HL-60/S4 treated with phorbol 12-myristate 13-acetate at 8.2 ng/mL for 4 days and 3 days (cell line): ENCODE measurements around the gene CPN2.

ENCODE experiments used
- in situ Hi-C: fragments of 300-500 bp; cut with MboI; formaldehyde crosslinking; loops from 2 replicates; pipeline ENCODE4 v1.15.0; 2022; ENCODE audit warnings: low sequenced_read_pairs

Gene CPN2

DNA sequence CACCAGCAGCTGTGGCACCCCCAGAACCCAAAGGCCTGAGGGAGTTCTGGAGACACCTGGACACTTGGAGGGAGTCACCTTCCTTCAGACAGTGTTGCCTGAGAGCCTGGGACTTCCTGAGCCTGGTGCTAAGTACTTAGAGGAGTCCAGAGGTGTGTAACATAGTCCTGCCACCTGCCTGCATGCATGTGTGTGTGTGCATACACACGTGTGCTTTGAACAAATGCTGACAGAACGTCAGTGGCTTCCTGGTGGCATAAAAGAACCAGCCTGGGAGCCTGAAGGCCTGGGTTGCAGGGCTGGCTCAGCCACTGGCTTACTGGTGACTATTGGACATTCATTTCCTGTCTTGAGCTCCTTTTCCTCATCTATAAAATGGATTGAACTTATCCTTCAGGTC lies 3.2 kb upstream of the CPN2 start:
- in situ Hi-C loops: no loop called here

DNA sequence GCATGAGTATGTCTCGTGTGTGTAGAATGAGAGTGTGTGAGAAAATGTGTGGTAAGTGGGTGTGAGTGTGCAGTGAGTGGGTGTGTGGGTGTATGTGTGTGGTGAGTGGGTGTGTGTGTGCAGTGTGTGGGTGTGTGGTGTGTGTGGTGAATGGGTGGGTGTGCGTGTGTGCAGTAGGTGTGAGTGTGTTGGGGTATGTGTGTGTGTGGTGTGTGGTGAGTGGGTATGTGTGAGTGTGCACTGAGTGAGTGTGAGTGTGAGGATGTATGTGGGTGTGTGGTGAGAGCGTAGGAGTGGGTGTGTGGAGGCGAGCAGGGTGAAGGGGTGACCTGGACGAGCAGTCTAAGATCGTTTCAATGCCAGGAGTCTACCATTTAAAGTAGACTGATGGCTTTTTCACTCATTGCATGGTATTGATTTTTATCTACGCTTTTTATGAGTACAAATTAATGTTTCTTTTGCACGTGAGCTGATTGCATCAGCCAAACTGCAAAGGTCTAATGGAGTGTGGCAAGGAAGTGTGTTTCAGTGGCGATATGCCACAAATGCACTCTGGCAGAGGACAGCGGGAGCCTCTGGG lies 1.6 kb upstream of the CPN2 start:
- in situ Hi-C loops: no loop called here

DNA sequence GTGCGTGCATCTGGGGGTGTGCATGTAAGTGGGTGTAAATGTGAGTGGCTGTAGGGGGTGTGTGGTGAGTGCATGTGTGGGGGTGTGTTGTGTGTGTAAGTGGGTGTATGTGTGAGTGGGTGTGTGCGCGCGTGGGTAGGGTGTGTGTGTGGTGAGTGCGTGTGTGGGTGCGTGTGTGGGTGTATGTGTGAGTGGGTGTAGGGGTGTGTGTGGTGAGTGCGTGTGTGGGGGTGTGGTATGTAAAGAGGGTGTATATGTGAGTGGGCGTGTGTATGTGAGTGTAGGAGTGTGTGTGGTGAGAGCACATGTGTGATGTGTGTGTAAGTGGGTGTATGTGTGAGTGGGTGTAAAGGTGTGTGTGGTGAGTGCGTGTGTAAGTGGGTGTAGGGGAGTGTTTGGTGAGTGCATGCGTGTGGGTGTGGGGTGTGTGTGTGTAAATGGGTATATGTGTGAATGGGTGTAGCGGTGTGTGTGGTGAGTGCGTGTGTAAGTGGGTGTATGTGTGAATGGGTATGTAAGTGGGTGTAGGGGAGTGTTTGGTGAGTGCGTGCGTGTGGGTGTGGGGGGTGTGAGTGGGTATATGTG lies 916 bp upstream of the CPN2 start:
- in situ Hi-C loops: no loop called here

GRCh38 chr3:194350726-194351071 lies 429 bp downstream of the CPN2 start:
- in situ Hi-C loops: no loop called here

DNA sequence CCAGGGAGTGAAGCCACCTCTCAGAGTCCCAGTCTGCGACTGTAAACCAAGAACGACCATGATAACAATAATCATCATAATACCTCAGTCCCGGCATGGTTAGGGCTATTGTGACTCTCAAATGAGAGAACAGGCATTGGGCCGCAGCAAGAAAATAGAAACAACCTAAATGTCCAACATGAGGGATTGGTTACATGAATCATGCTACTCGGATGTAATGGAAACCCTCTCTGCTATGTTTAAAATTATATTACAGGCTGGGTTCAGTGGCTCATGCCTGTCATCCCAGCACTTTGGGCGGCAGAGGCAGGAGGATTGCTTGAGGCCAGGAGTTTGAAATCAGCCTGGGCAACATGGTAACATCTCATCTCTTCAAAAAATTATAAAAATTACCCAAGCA lies 2.8 kb downstream of the CPN2 start:
- in situ Hi-C loops: no loop called here

GRCh38 chr3:194346621-194347020 lies 4.5 kb downstream of the CPN2 start:
- in situ Hi-C loops: no loop called here

DNA sequence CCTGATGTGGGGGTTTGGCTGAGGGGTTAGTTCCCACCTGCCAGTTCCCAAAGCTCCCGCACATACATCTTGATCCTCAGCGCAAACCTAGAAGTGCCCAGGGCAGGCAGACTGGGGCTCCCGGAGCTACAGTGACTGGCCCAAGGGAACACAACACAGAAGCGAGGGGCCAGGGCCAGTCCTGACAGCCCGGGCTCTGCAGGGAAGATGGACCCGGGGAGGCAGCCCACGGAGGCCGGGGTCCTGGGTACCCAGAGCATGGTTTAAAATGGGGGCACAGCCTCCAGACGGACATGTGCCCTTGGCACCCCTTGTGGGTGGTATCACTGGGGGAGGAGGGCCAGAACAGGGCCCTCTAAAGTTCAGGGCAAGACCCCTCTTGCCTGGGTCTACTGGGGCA lies 5.1 kb downstream of the CPN2 start:
- in situ Hi-C loops: no loop called here

DNA sequence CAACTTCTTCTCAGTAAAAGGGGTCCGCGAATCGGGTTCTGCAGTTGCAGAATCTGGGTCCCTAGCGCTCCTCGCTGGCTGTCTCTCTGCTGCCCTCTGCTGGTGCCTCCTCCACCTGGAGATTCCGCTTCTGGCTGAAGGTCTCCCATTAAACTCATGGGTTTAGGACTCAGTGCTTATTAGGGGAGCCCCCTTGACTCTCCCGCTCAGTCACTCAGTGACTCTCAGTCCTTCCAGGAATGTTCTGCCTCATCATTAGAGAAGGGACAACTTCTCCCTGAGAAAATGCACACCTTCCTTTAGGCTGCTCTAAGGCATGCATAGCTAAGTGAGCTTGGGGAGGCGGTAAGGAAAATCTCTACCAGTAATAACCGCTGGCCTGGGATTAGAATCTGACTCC lies 7.1 kb downstream of the CPN2 start:
- in situ Hi-C loops: no loop called here

GRCh38 chr3:194343561-194343893 lies 7.6 kb downstream of the CPN2 start:
- in situ Hi-C loops: no loop called here

DNA sequence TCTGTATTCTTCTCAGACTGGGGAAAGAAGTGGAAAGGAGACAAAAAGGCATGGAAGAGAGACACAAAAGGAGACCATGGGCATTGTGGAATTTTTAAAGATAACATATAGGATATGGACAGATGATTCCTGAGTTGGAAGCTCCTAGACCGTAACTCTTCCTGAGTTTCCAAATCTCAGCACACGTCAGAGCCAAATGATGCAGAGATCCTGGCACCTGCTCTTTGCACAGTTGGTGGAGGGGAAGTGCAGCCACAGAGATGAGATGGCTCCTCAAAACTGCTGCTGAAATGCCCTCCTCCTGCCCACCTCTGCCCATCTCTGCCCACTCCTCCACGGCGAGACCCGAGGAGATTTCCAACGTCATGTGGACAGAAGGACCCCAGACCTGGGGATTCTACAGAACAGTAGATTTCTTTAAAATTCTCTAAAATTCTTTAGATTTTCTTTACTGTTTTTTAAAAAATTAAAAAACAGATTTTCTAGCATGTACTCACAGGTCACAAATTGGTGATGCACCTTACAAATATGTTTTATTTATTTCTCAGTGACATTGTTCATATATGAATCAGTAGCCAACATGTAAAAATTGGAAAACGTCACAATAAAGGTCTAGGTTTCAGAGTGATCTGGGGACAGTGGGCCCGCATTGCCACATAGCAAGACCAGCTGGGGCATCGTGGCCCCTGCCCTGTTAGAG lies 8.1 kb downstream of the CPN2 start:
- in situ Hi-C loops: no loop called here

- in situ Hi-C loops: no loop called here
Measured at GRCh38 chr3:194340757-194341400, 10.2 kb downstream of the CPN2 start.

DNA sequence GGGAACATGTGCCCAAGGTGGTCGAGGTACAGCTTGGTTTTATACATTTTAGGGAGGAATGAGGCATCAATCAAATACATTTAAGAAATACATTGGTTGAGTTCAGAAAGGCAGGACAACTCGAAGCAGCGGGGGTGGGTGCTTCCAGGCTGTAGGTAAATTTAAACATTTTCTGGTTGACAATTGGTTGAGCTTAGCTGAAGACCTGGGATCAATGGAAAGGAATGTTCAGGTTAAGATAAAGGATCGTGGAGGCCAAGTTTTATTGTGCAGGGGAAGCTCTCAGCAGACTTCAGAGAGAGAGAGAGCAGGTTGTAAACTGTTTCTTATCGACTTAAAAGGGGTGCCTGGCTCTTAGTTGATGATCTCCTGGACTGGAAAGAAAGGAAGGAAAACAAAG lies 11.3 kb downstream of the CPN2 start:
- in situ Hi-C loops: no loop called here

DNA sequence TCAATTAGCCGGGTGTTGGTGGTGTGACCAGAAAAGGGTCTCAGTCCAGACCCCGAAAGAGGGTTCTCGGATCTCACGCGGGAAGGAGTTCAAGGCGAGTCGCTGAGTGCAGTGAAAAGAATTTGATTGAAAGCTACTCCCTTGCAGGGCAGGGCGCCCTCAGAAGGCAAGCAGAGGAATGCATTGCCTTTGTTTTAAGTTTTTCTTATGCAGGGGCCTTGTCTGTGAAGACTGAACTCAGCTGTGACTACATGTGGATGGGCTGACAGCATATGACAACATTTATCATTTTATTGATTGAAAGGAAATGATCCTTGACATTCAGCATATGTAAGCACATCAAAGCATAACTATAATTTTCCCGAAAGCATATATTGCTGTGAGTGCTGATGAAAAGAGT lies 11.8 kb downstream of the CPN2 start:
- in situ Hi-C loops: no loop called here

GRCh38 chr3:194337965-194338753 lies 13.0 kb downstream of the CPN2 start:
- in situ Hi-C loops: no loop called here

DNA sequence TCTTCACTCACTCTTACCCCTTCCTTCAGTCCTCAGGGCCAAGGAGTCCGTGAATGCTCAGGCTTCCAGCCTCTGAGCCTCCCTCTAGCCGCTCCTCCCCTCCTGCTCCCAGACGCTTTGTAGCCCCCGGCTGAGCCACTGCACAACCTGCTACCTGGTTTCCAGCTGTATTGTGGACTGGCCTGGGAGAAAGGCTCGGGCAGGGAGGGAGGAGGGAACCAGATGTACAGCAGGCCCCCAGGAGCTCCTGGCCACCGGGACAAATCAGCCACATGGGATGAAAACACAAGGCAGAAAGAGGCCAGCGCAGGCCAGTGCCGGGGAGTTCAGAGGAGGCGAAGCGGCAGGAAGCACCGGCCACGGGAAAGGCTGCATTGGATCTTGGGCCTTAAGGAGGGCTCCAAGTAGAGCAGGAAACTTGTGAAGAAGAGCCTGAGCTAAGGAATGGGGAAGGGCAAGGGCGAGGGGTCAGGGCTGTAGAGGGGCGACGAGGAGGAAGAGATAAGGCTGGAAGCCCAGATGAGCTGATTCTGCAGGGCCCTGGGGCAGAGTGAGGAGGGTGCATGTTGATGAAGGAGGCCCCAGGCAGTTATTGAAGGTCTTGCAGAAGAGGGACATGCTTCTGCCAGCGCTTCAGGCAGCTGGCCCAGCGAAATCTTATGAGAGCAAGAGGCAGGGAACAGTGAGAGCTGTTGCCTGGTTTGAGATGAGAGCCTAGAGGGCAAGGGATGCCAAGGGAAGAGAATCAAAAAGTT lies 14.3 kb downstream of the CPN2 start:
- in situ Hi-C loops: no loop called here

DNA sequence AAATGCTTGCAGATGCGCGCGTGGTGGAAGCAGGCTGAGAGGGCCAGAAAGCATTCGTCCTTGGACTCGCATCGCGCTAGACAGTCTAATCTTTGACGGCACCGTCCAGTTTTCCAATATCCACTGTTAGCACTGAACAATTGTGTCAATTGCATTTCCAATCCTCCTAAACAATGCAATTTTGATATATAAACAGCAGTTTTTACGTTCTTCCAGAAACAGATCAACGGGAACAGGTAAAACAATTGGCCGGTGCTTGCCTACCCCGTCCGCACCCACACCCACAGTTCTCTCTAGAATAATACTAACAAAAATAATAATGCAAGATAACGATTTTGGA lies 17.2 kb downstream of the CPN2 start:
- in situ Hi-C loops: no loop called here

GRCh38 chr3:194333212-194333980 lies 17.7 kb downstream of the CPN2 start:
- in situ Hi-C loops: no loop called here

- in situ Hi-C loops: no loop called here
Measured at GRCh38 chr3:194332858-194333211, 18.3 kb downstream of the CPN2 start.

- in situ Hi-C loops: no loop called here
Measured at GRCh38 chr3:194330579-194330978, 20.5 kb downstream of the CPN2 start.

GRCh38 chr3:194330160-194330559 lies 21.0 kb downstream of the CPN2 start:
- in situ Hi-C loops: no loop called here
